Subcutaneous adipose tissue (tissue), 4 donors: ENCODE data around the gene RBM19. TPM values are rescaled to one million over a fixed set of nuclear protein-coding genes. Genes with fewer than 3 reads are reported as not detected.

Experiments used
- CTCF ChIP-seq: fragments of 450-650 bp; IDR thresholded peaks from one replicate; pipeline ENCODE4 v1.5.1; 2016; ENCODE audit warnings: low read depth, mild to moderate bottlenecking, control low read depth, antibody characterized with exemption, moderate library complexity
- total RNA-seq, 4 donors: library from RNA; depleted of rRNA; stranded (reverse); fragments of >200 nt; gene quantifications; one replicate each; pipeline ENCODE4 v1.1.0, GENCODE V29; 2016

The RBM19 gene
- total RNA-seq, 4 donors from 2014 or later, result 19.2 to 54.4 (median 32.1) TPM

GRCh38 chr12:113802966-113803758 lies 163.0 kb downstream of the RBM19 start:
- TF ChIP-seq CTCF, result no peak

- TF ChIP-seq CTCF, result no peak
These were observed 163.9 kb downstream of the RBM19 start for GRCh38 chr12:113802000-113802749.

GRCh38 chr12:113800201-113800600 lies 165.9 kb downstream of the RBM19 start:
- no peak for TF ChIP-seq CTCF

DNA sequence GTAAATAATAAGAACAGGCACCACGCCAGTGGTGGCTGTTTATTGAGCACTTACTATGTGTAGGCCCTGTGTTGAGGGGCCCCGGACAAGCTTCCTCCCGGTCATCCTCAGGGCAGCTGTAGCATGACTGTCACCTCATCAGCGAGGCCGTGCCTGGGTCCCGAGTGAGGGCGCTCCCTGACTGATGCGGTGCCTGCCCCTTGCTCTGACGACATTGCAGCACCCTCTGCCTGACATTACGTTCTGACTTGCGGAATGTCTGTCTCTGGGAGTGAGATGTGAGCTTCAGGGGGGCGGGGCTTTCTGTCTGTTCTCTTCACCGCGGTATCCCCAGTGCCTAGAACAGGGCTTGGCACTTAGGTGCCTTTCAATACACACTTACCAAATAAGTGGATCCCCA lies 167.6 kb downstream of the RBM19 start:
- no peak for TF ChIP-seq CTCF

DNA sequence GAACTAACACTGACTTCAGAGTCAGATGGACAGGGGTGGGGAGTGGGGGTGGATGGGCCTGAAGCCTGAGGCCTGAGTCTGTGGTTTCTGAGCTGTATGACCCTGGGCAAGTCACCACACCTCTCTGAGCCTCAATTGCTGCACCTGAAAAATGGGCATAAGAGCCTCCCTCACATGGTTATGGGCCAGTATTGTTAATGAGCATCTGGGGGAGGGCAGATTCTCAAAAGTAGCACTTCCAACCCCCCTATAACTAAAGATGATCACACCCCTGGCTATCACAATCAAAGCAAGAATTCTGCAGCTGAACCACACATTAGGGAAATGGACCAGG lies 168.6 kb downstream of the RBM19 start:
- TF ChIP-seq CTCF, result no peak

GRCh38 chr12:113796852-113797534 lies 169.1 kb downstream of the RBM19 start:
- TF ChIP-seq CTCF, result no peak
